Caco-2 (cell line): Measurements from ENCODE around the gene CEP72. TPM values are rescaled to one million over a fixed set of nuclear protein-coding genes. Genes with fewer than 3 reads are reported as not detected.

Experiments used
- BruUV-seq: library from RNA; stranded (reverse); fragments of 400-500 nt; replicated peaks from 2 replicates; lab custom pipeline; 2021; lab: Mats Ljungman, UMichigan
- CTCF ChIA-PET: fragments of 300-600 bp; sonication (Branson Sonifier 250); formaldehyde crosslinking; loops from one replicate; lab custom pipeline; 2022; ENCODE audit warnings: antibody characterized with exemption; lab: Charles Lee
- POLR2A ChIA-PET: fragments of 300-600 bp; sonication (Branson Sonifier 250); formaldehyde crosslinking; loops from one replicate; lab custom pipeline; 2022; ENCODE audit warnings: antibody characterized with exemption; lab: Charles Lee
- DNase-seq, 2 experiments: peaks; one replicate each; pipeline versions ENCODE4 v3.0.0 to v3.0.0-alpha.2; 2020 to 2022
- H3K27me3 ChIP-seq: replicated peaks from 2 replicates; pipeline ENCODE4 v1.6.0; 2011; ENCODE audit warnings: low read length; ENCODE audit not compliant: control insufficient read depth, insufficient read depth
- H3K36me3 ChIP-seq: 2 replicates; pipeline ENCODE4 v1.5.1; 2011; ENCODE audit warnings: low read length; ENCODE audit not compliant: control insufficient read depth, insufficient read depth
- H3K4me1 ChIP-seq: fragments of 250-450 bp; sonication (Bioruptor Pico); 2 replicates; pipeline ENCODE4 v1.5.1; 2020; ENCODE audit warnings: mild to moderate bottlenecking
- H3K4me3 ChIP-seq: 2 replicates; pipeline ENCODE4 v1.5.1; 2011; ENCODE audit warnings: low read depth, mild to moderate bottlenecking, control low read depth, low read length
- H3K9me3 ChIP-seq: fragments of 250-450 bp; sonication (Bioruptor Pico); 2 replicates; pipeline ENCODE4 v1.5.1; 2020; ENCODE audit warnings: mild to moderate bottlenecking, moderate library complexity
- H3K27ac Mint-ChIP-seq: one replicate; pipeline ENCODE4 v1.8.0; 2022; ENCODE audit warnings: mixed read lengths; ENCODE audit not compliant: unreplicated experiment
- H3K27me3 Mint-ChIP-seq: one replicate; pipeline ENCODE4 v1.8.0; 2022; ENCODE audit warnings: mixed read lengths; ENCODE audit not compliant: insufficient read depth, unreplicated experiment
- H3K36me3 Mint-ChIP-seq: one replicate; pipeline ENCODE4 v1.8.0; 2022; ENCODE audit warnings: mild to moderate bottlenecking, mixed read lengths; ENCODE audit not compliant: insufficient read depth, unreplicated experiment
- H3K4me1 Mint-ChIP-seq: one replicate; pipeline ENCODE4 v1.8.0; 2022; ENCODE audit warnings: low read depth, mixed read lengths; ENCODE audit not compliant: unreplicated experiment
- H3K4me3 Mint-ChIP-seq: one replicate; pipeline ENCODE4 v1.8.0; 2022; ENCODE audit warnings: mild to moderate bottlenecking, moderate library complexity, mixed read lengths; ENCODE audit not compliant: unreplicated experiment
- H3K9me3 Mint-ChIP-seq: one replicate; pipeline ENCODE4 v1.8.0; 2022; ENCODE audit warnings: mixed read lengths; ENCODE audit not compliant: unreplicated experiment
- intact Hi-C: fragments of 100-400 bp; cut with micrococcal nuclease; formaldehyde crosslinking; loops from one replicate; pipeline ENCODE4 v1.10.0; 2022; ENCODE audit not compliant: unreplicated experiment
- total RNA-seq: library from RNA; stranded (reverse); gene quantifications from 2 replicates; pipeline ENCODE4 v1.2.3, GENCODE V29; 2022
- TF ChIP-seq, protein P1 (sequence below), 2 experiments: fragments of 200-600 bp in 1 of 2; IDR thresholded peaks; 1 replicate in 1 of 2; 2 replicates in 1 of 2; pipeline versions ENCODE4 v1.5.1 to v1.8.0; 2011 to 2022; ENCODE audit warnings: antibody characterized with exemption in 1 of 2, control low read depth in 1 of 2, inconsistent platforms in 1 of 2, low read depth in 1 of 2, low read length in 1 of 2, mild to moderate bottlenecking in 1 of 2, moderate library complexity in 1 of 2; ENCODE audit not compliant: insufficient read depth in 1 of 2, severe bottlenecking in 1 of 2, unreplicated experiment in 1 of 2

CEP72 gene
- total RNA-seq, 1 experiment from 2014 or later, result 36.6 TPM

DNA sequence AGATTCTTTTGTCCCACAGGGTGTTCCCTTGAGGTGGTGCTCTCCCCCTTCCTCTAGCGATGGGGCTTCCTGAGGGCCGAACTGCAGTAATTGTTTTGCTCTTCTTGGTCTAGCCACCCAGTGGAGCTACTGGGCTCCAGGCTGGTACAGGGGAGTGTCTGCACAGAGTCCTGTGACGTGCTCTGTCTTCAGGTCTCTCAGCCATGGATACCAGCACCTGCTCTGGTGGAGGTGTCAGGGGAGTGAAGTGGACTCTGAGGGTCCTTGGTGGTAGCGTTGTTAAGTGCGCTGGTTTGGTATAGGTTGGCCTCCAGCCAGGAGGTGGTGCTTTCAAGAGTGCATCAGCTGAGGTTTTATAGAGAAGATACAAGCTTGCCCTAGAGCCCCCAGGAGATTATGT lies 20.4 kb upstream of the CEP72 start:
- H3K4me1 ChIP-seq, result no peaks in the 10 kb centered on the region
- peaks cover 4% of the 10 kb centered on the region; the same call in 1 of the 2 replicates for H3K9me3 ChIP-seq
- Mint-ChIP-seq H3K4me3 (no peak overlapping the region), H3K9me3 (no peaks in the 10 kb centered on the region), H3K36me3 (no peaks in the 10 kb centered on the region), H3K27ac (no peak overlapping the region), H3K27me3 (peaks cover 13% of the 10 kb centered on the region), H3K4me1 (no peaks in the 10 kb centered on the region)
- no peaks in the 10 kb centered on the region for H3K27me3 ChIP-seq
- no TSS peak for BruUV-seq
- DNase-seq, result peak in 1 of 2 experiments; percentile 21
- CTCF ChIA-PET, result no interaction called here
- POLR2A ChIA-PET, result no interaction called here
- H3K4me3 ChIP-seq, result no peak overlapping the region
- H3K36me3 ChIP-seq, result no peaks in the 10 kb centered on the region
- TF ChIP-seq, protein P1, sequence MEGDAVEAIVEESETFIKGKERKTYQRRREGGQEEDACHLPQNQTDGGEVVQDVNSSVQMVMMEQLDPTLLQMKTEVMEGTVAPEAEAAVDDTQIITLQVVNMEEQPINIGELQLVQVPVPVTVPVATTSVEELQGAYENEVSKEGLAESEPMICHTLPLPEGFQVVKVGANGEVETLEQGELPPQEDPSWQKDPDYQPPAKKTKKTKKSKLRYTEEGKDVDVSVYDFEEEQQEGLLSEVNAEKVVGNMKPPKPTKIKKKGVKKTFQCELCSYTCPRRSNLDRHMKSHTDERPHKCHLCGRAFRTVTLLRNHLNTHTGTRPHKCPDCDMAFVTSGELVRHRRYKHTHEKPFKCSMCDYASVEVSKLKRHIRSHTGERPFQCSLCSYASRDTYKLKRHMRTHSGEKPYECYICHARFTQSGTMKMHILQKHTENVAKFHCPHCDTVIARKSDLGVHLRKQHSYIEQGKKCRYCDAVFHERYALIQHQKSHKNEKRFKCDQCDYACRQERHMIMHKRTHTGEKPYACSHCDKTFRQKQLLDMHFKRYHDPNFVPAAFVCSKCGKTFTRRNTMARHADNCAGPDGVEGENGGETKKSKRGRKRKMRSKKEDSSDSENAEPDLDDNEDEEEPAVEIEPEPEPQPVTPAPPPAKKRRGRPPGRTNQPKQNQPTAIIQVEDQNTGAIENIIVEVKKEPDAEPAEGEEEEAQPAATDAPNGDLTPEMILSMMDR (IDR thresholded peaks at IDR 0.05; ENCODE audit: insufficient read depth in 1 of 2, low read depth in 1 of 2, low read length in 1 of 2, severe bottlenecking in 1 of 2, unreplicated experiment in 1 of 2), result no peak
- intact Hi-C loops, result no loop called here

DNA sequence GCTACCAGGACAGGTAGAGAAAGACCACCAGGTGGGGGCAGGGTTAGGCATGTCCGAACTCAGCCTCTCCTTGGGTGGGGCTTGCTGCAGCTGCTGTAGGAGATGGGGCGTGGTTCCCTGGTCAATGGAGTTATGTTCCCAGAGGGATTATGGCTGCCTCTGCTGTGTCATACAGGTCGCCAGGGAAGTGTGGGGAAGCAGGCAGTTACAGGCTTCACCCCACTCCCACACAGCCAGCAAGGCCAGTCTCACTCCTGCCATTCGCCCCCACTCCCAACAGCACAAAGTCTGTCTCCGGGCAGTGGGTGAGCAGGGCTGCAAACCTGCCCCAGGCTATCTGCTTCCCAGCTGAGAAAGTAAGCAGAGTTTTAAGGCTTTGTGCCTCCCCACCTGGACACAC lies 20.0 kb upstream of the CEP72 start:
- ChIA-PET CTCF (no interaction called here), POLR2A (no interaction called here)
- Mint-ChIP-seq H3K4me3 (no peak overlapping the region), H3K27me3 (peaks cover 16% of the 10 kb centered on the region), H3K36me3 (no peaks in the 10 kb centered on the region), H3K4me1 (no peaks in the 10 kb centered on the region), H3K9me3 (no peaks in the 10 kb centered on the region), H3K27ac (no peak overlapping the region)
- TF ChIP-seq, protein P1 (IDR thresholded peaks at IDR 0.05; ENCODE audit: insufficient read depth in 1 of 2, low read depth in 1 of 2, low read length in 1 of 2, severe bottlenecking in 1 of 2, unreplicated experiment in 1 of 2), result no peak
- peak in 1 of 2 experiments; percentile 32 for DNase-seq
- Histone ChIP-seq H3K9me3 (peaks cover 4% of the 10 kb centered on the region; the same call in 1 of the 2 replicates), H3K27me3 (no peaks in the 10 kb centered on the region), H3K36me3 (no peaks in the 10 kb centered on the region), H3K4me1 (no peaks in the 10 kb centered on the region), H3K4me3 (no peak overlapping the region)
- no TSS peak for BruUV-seq
- intact Hi-C loops, result no loop called here

DNA sequence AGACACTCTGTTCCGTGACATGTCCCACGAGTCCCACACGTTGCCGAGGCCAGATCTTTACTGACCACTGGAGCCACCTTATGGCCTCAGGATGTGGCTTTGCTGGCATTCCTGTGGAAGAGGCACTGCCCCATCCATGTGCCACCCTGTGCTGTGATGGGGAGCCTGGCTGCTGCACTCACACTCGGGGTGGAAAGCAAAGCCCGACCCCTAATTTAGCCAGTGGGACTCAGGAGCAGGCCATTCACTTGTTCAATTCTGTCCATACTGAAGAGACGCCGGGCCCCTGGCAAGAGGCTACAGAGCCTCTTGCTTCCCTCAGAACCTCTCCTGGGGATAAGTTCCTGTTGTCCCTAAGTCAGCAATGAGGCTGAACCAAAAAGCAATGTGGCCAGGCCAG lies 18.6 kb upstream of the CEP72 start:
- H3K9me3 Mint-ChIP-seq, result no peaks in the 10 kb centered on the region
- H3K4me3 Mint-ChIP-seq, result no peak overlapping the region
- Histone ChIP-seq H3K4me3 (no peak overlapping the region), H3K36me3 (no peaks in the 10 kb centered on the region), H3K9me3 (peaks cover 4% of the 10 kb centered on the region; the same call in 1 of the 2 replicates), H3K27me3 (no peaks in the 10 kb centered on the region), H3K4me1 (no peaks in the 10 kb centered on the region)
- peak in 1 of 2 experiments; percentile 14 for DNase-seq
- TF ChIP-seq, protein P1 (IDR thresholded peaks at IDR 0.05; ENCODE audit: insufficient read depth in 1 of 2, low read depth in 1 of 2, low read length in 1 of 2, severe bottlenecking in 1 of 2, unreplicated experiment in 1 of 2), result no peak
- no peak overlapping the region for H3K27ac Mint-ChIP-seq
- POLR2A ChIA-PET, result no interaction called here
- CTCF ChIA-PET, result no interaction called here
- no TSS peak for BruUV-seq
- H3K27me3 Mint-ChIP-seq, result peaks cover 21% of the 10 kb centered on the region
- intact Hi-C loops, result no loop called here
- no peaks in the 10 kb centered on the region for H3K4me1 Mint-ChIP-seq
- H3K36me3 Mint-ChIP-seq, result no peaks in the 10 kb centered on the region
